Ishikawa (cell line): ENCODE measurements around the gene YIF1A.
A peak's percentile ranks its signal among the peaks of the same experiment; 100 is the strongest.

ENCODE experiments used
- CEBPB ChIP-seq: IDR thresholded peaks from 2 replicates; pipeline ENCODE4 v1.6.1; 2012
- CREB1 ChIP-seq: IDR thresholded peaks from 2 replicates; pipeline ENCODE4 v1.6.1; 2012; ENCODE audit warnings: low read depth
- EGR1 ChIP-seq: IDR thresholded peaks from 2 replicates; pipeline ENCODE4 v1.6.1; 2012
- EP300 ChIP-seq: IDR thresholded peaks from 2 replicates; pipeline ENCODE4 v1.6.1; 2012; ENCODE audit warnings: borderline replicate concordance
- FOXM1 ChIP-seq: IDR thresholded peaks from 2 replicates; pipeline ENCODE4 v1.6.1; 2012; ENCODE audit warnings: low read depth, borderline replicate concordance
- NFIC ChIP-seq: IDR thresholded peaks from 2 replicates; pipeline ENCODE4 v1.6.1; 2012
- RAD21 ChIP-seq: IDR thresholded peaks from 2 replicates; pipeline ENCODE4 v1.6.1; 2012; ENCODE audit warnings: low read depth
- TAF1 ChIP-seq: IDR thresholded peaks from 2 replicates; pipeline ENCODE4 v1.6.1; 2012; ENCODE audit warnings: low read depth, mild to moderate bottlenecking
- TCF12 ChIP-seq: IDR thresholded peaks from 2 replicates; pipeline ENCODE4 v1.6.1; 2012; ENCODE audit warnings: low read depth
- TEAD4 ChIP-seq: IDR thresholded peaks from 2 replicates; pipeline ENCODE4 v1.6.1; 2012
- YY1 ChIP-seq: IDR thresholded peaks from 2 replicates; pipeline ENCODE4 v1.6.1; 2012; ENCODE audit warnings: low read depth
- ZBTB7A ChIP-seq: IDR thresholded peaks from 2 replicates; pipeline ENCODE4 v1.6.1; 2012; ENCODE audit warnings: low read depth
- TF ChIP-seq, protein P1 (sequence below): IDR thresholded peaks from 2 replicates; pipeline ENCODE4 v1.6.1; 2012; ENCODE audit warnings: low read depth, mild to moderate bottlenecking
- TF ChIP-seq, protein P2 (sequence below): IDR thresholded peaks from 2 replicates; pipeline ENCODE4 v1.6.1; 2012
- TF ChIP-seq, protein P3 (sequence below): IDR thresholded peaks from 2 replicates; pipeline ENCODE4 v1.6.1; 2012

The YIF1A gene

DNA sequence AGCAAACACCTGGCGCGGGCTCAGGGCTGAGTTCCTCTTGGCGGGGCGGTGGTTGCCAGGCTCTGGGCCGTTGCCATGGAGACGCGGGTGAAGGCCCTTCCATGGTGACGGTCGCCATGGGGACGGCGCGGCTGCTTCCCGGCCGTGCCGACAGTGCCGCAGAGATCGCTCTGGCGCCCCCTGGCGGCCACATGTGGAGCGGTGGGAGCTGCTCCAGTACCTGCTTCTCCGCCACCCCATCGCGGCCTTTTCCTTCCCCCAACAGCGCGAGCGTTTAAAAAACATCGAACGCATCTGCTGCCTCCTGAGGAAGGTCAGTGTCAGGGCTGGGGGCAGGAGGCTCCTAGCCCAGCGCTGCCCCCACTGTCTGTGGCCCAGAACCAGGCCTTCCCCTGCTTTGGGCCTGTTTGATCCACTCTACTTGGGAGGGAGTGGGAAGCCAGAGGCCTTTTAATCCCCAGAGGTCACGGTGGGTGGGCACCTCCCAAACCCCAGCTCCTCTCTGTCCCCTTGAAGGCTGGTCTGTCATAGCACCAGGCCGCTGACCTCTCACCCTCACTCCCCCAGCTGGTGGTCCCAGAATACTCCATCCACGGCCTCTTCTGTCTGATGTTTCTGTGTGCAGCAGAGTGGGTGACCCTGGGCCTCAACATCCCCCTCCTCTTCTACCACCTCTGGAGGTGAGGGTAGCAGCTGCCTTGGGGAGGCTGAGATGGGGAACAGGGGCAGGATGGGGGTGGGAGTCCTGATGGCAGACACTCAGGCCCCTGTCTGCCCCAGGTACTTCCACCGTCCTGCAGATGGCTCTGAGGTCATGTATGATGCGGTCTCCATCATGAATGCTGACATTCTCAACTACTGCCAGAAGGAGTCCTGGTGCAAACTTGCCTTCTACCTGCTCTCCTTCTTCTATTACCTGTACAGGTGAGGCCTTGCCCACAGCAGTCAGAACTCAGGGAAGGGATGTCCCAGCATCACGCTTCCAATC is 6.2 kb downstream of the YIF1A start:
- TF ChIP-seq TCF12: no peak
- TF ChIP-seq, protein P1, sequence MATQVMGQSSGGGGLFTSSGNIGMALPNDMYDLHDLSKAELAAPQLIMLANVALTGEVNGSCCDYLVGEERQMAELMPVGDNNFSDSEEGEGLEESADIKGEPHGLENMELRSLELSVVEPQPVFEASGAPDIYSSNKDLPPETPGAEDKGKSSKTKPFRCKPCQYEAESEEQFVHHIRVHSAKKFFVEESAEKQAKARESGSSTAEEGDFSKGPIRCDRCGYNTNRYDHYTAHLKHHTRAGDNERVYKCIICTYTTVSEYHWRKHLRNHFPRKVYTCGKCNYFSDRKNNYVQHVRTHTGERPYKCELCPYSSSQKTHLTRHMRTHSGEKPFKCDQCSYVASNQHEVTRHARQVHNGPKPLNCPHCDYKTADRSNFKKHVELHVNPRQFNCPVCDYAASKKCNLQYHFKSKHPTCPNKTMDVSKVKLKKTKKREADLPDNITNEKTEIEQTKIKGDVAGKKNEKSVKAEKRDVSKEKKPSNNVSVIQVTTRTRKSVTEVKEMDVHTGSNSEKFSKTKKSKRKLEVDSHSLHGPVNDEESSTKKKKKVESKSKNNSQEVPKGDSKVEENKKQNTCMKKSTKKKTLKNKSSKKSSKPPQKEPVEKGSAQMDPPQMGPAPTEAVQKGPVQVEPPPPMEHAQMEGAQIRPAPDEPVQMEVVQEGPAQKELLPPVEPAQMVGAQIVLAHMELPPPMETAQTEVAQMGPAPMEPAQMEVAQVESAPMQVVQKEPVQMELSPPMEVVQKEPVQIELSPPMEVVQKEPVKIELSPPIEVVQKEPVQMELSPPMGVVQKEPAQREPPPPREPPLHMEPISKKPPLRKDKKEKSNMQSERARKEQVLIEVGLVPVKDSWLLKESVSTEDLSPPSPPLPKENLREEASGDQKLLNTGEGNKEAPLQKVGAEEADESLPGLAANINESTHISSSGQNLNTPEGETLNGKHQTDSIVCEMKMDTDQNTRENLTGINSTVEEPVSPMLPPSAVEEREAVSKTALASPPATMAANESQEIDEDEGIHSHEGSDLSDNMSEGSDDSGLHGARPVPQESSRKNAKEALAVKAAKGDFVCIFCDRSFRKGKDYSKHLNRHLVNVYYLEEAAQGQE: no peak
- TF ChIP-seq EP300: no peak
- TF ChIP-seq NFIC: no peak
- no peak for TF ChIP-seq CEBPB
- TF ChIP-seq FOXM1: peak; percentile 87
- TF ChIP-seq CREB1: no peak
- TF ChIP-seq, protein P2, sequence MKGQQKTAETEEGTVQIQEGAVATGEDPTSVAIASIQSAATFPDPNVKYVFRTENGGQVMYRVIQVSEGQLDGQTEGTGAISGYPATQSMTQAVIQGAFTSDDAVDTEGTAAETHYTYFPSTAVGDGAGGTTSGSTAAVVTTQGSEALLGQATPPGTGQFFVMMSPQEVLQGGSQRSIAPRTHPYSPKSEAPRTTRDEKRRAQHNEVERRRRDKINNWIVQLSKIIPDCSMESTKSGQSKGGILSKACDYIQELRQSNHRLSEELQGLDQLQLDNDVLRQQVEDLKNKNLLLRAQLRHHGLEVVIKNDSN: no peak
- TF ChIP-seq TAF1: no peak; the same call in 1 of the 2 replicates
- 0 out of 2 replicates have a peak, but pooled peaks have one; percentile 43 for TF ChIP-seq YY1
- peak; percentile 70 for TF ChIP-seq RAD21
- no peak for TF ChIP-seq ZBTB7A
- no peak for TF ChIP-seq TEAD4
- peak; percentile 66; the same call in 1 of the 2 replicates for TF ChIP-seq EGR1
- TF ChIP-seq, protein P3, sequence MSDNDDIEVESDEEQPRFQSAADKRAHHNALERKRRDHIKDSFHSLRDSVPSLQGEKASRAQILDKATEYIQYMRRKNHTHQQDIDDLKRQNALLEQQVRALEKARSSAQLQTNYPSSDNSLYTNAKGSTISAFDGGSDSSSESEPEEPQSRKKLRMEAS: no peak

DNA sequence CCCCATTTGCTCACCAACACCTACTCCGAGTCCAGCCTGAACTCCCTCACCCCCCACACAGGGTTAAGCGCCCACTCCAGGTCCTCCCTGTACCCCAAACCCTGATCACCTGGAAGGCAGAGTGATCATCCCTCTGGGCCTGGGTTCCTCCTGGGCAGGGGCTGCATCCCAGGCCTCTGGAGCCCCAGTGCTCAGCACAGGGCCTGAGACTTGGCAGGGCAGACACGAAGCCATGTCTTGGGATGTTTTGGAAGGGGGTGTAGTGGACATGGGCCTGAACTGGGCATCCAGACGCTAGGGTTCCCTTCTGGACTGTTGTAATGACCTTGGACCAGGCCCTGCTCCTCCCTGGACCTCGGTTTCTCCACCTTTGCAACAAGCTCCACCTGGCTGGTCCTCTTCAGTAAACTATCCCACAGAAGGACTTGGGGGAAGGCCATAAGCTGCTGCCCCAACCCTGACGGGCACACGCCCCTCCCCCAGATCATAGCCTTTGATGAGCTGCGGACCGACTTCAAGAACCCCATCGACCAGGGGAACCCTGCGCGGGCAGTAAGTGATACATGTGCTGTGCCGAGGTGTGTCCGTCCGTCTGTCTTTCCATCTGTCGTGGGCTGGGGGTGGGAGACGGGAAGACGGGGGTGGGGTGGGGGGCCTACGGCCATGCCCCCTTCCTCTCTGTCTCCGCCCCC is 7.0 kb downstream of the YIF1A start:
- TF ChIP-seq, protein P2: no peak
- TF ChIP-seq RAD21 (no peak), EP300 (no peak), TEAD4 (no peak), CREB1 (no peak)
- TF ChIP-seq, protein P3: no peak

DNA sequence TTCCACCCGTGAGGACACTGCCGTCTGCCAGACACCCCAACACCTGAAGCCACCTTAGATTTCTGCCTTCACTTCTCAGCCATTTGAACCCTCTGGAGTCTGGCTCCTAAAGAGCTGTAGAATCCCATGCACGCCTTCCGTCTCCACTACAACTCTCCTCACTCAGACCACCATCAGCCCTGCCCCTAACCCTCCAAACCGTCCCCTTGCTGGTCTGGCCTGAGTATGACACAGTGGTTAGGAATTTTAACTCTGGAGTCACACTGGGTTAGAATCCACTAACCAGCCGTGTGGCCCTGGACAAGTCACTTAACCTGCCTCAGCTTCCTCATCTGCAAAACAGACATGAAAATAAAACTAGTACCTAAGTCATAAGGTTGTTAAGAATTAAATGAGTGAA is 7.9 kb downstream of the YIF1A start:
- TF ChIP-seq ZBTB7A: no peak
- no peak for TF ChIP-seq FOXM1
- no peak for TF ChIP-seq TAF1
- TF ChIP-seq CREB1: no peak
- TF ChIP-seq, protein P3: no peak
- TF ChIP-seq, protein P1: no peak
- no peak for TF ChIP-seq TEAD4
- TF ChIP-seq TCF12: no peak

DNA sequence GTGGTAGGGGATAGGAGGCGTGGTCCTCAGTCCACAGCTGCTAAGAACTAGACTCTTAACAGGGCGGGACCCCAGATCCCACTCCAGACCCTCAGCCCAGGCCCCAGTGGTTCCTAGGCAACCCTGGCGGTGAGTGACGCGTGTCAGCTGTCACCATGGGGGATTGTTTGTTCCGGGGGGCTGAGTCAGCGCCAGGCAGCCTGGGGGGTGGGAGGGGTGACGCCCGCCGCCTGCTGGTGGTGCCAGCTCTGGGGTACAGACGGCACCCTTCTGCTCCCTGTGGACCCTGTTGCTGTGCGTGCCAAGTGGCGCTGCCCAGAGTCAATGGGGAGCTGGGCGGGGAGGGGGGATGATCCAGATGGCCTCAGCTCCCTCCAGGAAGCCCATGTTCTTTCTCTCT is 8.5 kb downstream of the YIF1A start:
- no peak for TF ChIP-seq ZBTB7A
- TF ChIP-seq CEBPB: no peak

DNA sequence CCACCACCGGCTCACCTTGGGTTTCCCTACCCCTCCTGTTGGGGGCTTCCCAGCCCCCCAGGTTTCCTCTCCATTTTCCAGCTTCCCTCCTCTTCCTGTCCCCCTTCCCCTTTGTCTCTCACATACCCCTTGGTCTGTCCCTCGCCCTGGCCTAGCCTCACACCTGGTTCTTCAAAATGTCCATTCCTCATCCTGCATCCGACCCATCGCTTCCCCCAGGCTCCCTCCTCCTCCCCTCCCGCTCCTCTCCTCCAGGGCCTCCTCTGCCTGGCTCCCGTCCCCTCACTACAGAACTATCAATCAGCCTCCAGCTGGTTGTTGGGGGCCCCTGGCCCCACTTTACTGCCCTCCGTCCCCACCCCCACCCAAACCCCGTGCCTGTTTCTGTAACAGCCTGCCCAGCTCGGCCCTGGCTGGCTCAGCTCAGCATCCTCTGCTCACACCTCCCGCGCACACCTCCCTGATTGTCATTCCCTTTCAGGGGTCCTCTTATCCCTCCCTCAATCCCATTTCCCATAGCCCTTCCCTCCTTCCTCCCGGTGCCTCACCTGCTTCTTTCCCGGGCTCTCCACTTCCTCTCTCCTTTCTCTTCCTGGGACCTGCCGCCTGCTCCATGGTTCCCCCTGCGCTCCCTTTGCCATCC is 9.7 kb downstream of the YIF1A start:
- no peak for TF ChIP-seq ZBTB7A
